Skeletal muscle tissue (tissue), 4 donors: ENCODE results near the gene INPP5D. TPM values are rescaled to one million over a fixed set of nuclear protein-coding genes. Genes with fewer than 3 reads are reported as not detected.

Experiments used
- H3K27ac ChIP-seq: one replicate; pipeline ENCODE4 v1.7.0; 2013; ENCODE audit warnings: mild to moderate bottlenecking, low read depth, low read length, inconsistent platforms
- H3K27me3 ChIP-seq, 3 donors: one replicate each; pipeline ENCODE4 v1.7.0; 2013; ENCODE audit warnings: low read length in 3 of 3; ENCODE audit not compliant: control insufficient read depth in 3 of 3, insufficient read depth in 3 of 3
- H3K36me3 ChIP-seq, 3 donors: one replicate each; pipeline ENCODE4 v1.7.0; 2013; ENCODE audit warnings: low read length in 3 of 3; ENCODE audit not compliant: control insufficient read depth in 3 of 3, insufficient read depth in 3 of 3
- H3K4me1 ChIP-seq, 3 donors: one replicate each; pipeline ENCODE4 v1.7.0; 2013; ENCODE audit warnings: low read length in 3 of 3, mild to moderate bottlenecking in 3 of 3; ENCODE audit not compliant: control insufficient read depth in 3 of 3, insufficient read depth in 3 of 3
- H3K4me3 ChIP-seq, 3 donors: one replicate each; pipeline ENCODE4 v1.7.0; 2013; ENCODE audit warnings: low read length in 3 of 3
- H3K9ac ChIP-seq, 3 donors: one replicate each; pipeline ENCODE4 v1.7.0; 2013; ENCODE audit warnings: low read length in 3 of 3, mild to moderate bottlenecking in 3 of 3, moderate library complexity in 2 of 3, low read depth in 1 of 3
- H3K9me3 ChIP-seq, 3 donors: one replicate each; pipeline ENCODE4 v1.7.0; 2013; ENCODE audit warnings: low read length in 3 of 3; ENCODE audit not compliant: control insufficient read depth in 3 of 3
- total RNA-seq: library from RNA; depleted of rRNA; stranded (reverse); fragments of >200 nt; gene quantifications from one replicate; pipeline ENCODE4 v1.2.3, GENCODE V29; 2014
- donor health status: Osteomylitis.

The INPP5D gene
- total RNA-seq, 1 donor from 2014 or later = 8.4 TPM

GRCh38 chr2:233031556-233032500 is 28.3 kb upstream of the INPP5D start:
- H3K27ac ChIP-seq = no peak overlapping the region
- no peaks in the 10 kb centered on the region for H3K4me1 ChIP-seq
- no peak overlapping the region for H3K9ac ChIP-seq

DNA sequence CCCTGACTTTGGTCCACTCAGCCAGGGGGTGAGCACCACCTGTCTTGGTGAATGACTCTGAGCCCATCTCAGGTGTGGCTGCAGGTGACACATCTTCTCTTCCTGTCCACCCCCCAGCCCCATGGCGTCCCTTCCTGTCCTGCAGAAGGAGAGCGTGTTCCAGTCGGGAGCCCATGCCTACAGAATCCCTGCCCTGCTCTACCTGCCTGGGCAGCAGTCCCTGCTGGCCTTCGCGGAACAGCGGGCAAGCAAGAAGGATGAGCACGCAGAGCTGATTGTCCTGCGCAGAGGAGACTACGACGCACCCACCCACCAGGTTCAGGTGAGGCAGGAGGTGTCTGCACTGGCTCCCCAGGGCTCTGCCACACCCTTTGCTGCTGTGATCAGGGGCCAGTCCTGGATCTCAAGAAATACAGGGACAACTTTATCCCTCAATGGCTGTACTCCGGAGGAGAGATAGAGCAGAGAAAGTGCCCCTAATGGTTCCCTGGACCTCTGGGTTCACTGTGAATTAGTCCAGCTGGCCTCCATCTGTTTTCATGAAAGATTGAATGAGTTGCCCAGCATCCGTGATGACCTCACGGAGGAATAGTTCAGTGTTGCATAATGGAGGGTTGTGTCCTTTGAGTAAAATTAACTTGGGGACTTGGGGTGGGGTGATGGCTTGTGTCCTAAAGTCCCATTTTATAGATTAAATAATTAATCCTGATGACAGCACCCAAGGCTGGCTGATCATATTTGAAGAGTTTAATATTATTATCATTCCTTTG is 27.4 kb upstream of the INPP5D start, which contains the start of gene NEU2:
NEU2 (plus strand) TSS at position 122 of the 770 bp plus-strand sequence; CDS start at position 122, 0 bp downstream.
- Histone ChIP-seq H3K4me1 (no peaks in the 10 kb centered on the region), H3K4me3 (no peak within 1 kb of the TSS), H3K9me3 (peaks cover 0 to 3% (median 0%) of the 10 kb centered on the region in 3 donors), H3K36me3 (no peaks in the 10 kb centered on the region), H3K27ac (no peak within 1 kb of the TSS), H3K9ac (no peak within 1 kb of the TSS), H3K27me3 (no peaks in the 10 kb centered on the region)

More at GRCh38 chr2:233031556-233032500, 28.3 kb upstream of the INPP5D start:
- no peaks in the 10 kb centered on the region for H3K27me3 ChIP-seq
- no peak overlapping the region for H3K4me3 ChIP-seq
- no peaks in the 10 kb centered on the region for H3K36me3 ChIP-seq
- peaks cover 0 to 3% (median 0%) of the 10 kb centered on the region in 3 donors for H3K9me3 ChIP-seq

DNA sequence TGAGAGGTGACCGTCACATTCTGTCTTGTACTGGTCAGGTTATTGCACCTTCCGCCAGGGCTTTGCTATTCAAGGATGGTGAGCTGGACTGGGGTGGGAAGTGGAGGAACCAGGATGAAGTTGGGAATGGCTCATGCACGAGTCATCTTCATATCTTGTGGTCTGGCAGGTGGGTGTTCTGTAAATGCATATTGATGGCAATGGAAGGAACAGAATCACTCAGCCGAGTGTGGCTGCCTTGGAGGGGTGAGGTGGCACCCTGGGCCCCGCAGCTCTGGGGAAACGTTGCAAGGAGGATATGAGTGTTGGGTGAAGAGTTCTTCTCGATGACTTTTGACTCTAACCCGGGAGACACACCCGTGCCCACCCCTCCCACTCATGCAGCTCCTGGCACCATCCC is 26.5 kb upstream of the INPP5D start:
- Histone ChIP-seq H3K9ac (no peak overlapping the region), H3K9me3 (peaks cover 0 to 3% (median 0%) of the 10 kb centered on the region in 3 donors), H3K27ac (no peak overlapping the region), H3K4me3 (no peak overlapping the region), H3K4me1 (no peaks in the 10 kb centered on the region), H3K27me3 (no peaks in the 10 kb centered on the region), H3K36me3 (no peaks in the 10 kb centered on the region)

- Histone ChIP-seq H3K27ac (no peak overlapping the region), H3K4me1 (no peaks in the 10 kb centered on the region), H3K27me3 (no peaks in the 10 kb centered on the region), H3K4me3 (no peak overlapping the region), H3K9ac (no peak overlapping the region), H3K9me3 (peaks cover 0 to 3% (median 0%) of the 10 kb centered on the region in 3 donors), H3K36me3 (no peaks in the 10 kb centered on the region)
Measured at GRCh38 chr2:233034091-233034882, 25.9 kb upstream of the INPP5D start.

DNA sequence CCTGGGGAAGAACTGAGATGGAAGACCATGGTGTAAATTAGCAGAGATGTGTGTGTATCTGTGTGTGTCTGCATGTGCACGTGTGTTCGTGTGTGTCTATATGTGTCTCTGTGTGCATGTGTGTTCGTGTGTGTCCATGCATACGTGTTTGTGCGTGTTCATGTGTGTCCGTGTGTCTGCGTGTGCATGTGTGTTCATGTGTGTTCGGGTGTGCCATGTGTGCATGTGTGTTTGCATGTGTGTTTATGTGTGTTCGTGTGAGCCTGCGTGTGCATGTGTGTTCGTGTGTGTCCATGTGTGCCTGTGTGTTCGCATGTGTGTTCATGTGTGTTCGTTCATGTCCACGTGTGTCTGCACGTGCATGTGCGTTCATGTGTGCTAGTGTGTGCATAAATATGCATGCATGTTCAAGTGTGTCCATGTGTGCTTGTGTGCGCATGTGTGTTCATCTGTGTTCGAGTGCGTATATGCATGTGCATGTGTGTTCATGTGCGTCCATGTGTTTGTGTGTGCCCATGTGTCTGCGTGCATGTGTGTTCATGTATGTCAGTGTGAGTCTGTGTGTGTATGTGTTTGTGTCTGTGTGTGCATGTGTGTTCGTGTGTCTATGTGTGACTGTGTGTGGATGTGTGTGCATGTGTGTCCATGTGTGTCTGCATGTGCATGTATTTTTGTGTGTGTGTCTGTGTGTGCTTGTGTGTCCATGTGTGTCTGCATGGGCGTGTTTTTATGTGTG is 24.5 kb upstream of the INPP5D start:
- Histone ChIP-seq H3K4me3 (no peak overlapping the region), H3K36me3 (no peaks in the 10 kb centered on the region), H3K9ac (no peak overlapping the region), H3K27me3 (no peaks in the 10 kb centered on the region), H3K9me3 (peaks cover 0 to 3% (median 0%) of the 10 kb centered on the region in 3 donors), H3K27ac (no peak overlapping the region), H3K4me1 (no peaks in the 10 kb centered on the region)

- no peak overlapping the region for H3K4me3 ChIP-seq
- no peaks in the 10 kb centered on the region for H3K36me3 ChIP-seq
- H3K27me3 ChIP-seq = no peaks in the 10 kb centered on the region
- H3K9me3 ChIP-seq = peaks cover 0 to 3% (median 0%) of the 10 kb centered on the region in 3 donors
- H3K27ac ChIP-seq = no peak overlapping the region
- no peak overlapping the region for H3K9ac ChIP-seq
- H3K4me1 ChIP-seq = no peaks in the 10 kb centered on the region
Measured at GRCh38 chr2:233036162-233036838, 23.8 kb upstream of the INPP5D start.

GRCh38 chr2:233037078-233037477 is 23.1 kb upstream of the INPP5D start:
- Histone ChIP-seq H3K4me3 (no peak overlapping the region), H3K4me1 (no peaks in the 10 kb centered on the region), H3K9me3 (peaks cover 0 to 3% (median 0%) of the 10 kb centered on the region in 3 donors), H3K9ac (no peak overlapping the region), H3K27ac (no peak overlapping the region), H3K27me3 (no peaks in the 10 kb centered on the region), H3K36me3 (no peaks in the 10 kb centered on the region)

GRCh38 chr2:233039212-233039845 is 20.8 kb upstream of the INPP5D start:
- Histone ChIP-seq H3K4me1 (no peaks in the 10 kb centered on the region), H3K36me3 (no peaks in the 10 kb centered on the region), H3K27me3 (no peaks in the 10 kb centered on the region), H3K4me3 (no peak overlapping the region), H3K9me3 (peaks cover 0 to 3% (median 0%) of the 10 kb centered on the region in 3 donors), H3K27ac (no peak overlapping the region), H3K9ac (no peak overlapping the region)
